ENCODE measurements around the gene FAM180B. TPM values are rescaled to one million over a fixed set of nuclear protein-coding genes. Genes with fewer than 3 reads are reported as not detected.
A peak's percentile ranks its signal among the peaks of the same experiment; 100 is the strongest.

FAM180B gene
- total and polyA plus RNA-seq, 2 of the 13 experiments (the other 11 are each of a cell fraction or from before 2014, with no cell fraction given) = 0.40 to 1.0 TPM

DNA sequence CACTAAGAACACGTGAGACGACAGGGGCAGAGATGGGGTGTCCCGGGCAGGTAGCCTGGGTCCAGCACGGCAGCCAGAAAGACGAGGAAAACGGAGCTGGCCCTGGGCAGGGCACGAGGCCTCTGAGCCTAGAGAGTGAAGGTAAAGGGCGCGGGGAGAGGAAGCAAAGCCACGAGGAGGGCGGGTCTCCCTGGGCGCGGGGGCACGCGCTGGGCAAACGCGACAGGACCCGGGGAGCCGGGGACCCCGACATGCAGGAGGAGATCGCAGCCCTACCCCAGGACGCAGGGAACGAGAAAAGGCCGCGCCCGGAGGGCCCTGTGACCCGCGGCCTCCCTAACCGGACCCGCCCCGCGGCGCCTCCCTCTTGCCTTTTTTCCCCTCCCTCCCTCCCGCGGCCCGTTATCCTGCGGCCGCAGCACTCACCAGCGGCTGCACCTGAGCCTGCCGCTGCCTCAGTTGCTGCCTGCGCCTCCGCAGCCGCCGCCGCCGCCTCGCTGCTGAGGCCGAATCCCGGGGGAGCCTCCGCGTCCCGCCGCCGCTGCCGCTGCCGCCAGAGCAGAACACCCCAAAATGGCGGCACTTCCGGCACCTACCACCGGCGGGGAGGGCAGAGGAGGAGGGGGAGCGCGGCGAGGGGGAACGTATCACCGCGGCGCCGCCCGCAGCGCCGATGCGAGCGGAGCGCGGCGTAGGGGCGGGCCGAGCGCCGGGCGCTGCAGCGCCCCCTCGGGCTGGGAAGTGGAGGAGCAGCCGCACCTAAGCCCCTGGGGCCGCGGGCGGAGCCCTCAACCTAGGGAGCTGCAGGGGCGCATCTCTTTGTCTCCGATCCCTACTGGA, 33.7 kb upstream of the FAM180B start, which contains the start of gene CELF1 (continued):
- TF ChIP-seq, protein P1, sequence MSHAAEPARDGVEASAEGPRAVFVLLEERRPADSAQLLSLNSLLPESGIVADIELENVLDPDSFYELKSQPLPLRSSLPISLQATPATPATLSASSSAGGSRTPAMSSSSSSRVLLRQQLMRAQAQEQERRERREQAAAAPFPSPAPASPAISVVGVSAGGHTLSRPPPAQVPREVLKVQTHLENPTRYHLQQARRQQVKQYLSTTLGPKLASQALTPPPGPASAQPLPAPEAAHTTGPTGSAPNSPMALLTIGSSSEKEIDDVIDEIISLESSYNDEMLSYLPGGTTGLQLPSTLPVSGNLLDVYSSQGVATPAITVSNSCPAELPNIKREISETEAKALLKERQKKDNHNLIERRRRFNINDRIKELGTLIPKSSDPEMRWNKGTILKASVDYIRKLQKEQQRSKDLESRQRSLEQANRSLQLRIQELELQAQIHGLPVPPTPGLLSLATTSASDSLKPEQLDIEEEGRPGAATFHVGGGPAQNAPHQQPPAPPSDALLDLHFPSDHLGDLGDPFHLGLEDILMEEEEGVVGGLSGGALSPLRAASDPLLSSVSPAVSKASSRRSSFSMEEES (CRISPR knock-in tag; IDR thresholded peaks at IDR 0.05) = no peak
- TF ChIP-seq NRL (CRISPR knock-in tag; IDR thresholded peaks at IDR 0.05; ENCODE audit: borderline replicate concordance) (peak; percentile 22; the same call in 1 of the 2 replicates), KMT2B (CRISPR knock-in tag; IDR thresholded peaks at IDR 0.05) (peak; percentile 41; the same call in 1 of the 2 replicates), ERF (CRISPR knock-in tag; IDR thresholded peaks at IDR 0.05) (peak; percentile 42; the same call in 1 of the 2 replicates), ZNF839 (CRISPR knock-in tag; IDR thresholded peaks at IDR 0.05; ENCODE audit: borderline replicate concordance) (0 out of 2 replicates have a peak, but pooled peaks have one; percentile 35), MAZ (IDR thresholded peaks at IDR 0.05; ENCODE audit: borderline replicate concordance, low read depth, low read length) (peak; percentile 100), MAZ (CRISPR knock-in tag; IDR thresholded peaks at IDR 0.05; ENCODE audit: low read depth) (peak; percentile 100), SRSF9 (IDR thresholded peaks at IDR 0.05; ENCODE audit: borderline replicate concordance, insufficient read depth, low read depth, low read length, poor library complexity, severe bottlenecking) (no peak), KDM3A (CRISPR knock-in tag; IDR thresholded peaks at IDR 0.05; ENCODE audit: low read depth) (no peak; the same call in 1 of the 2 replicates), ZNF850 (CRISPR knock-in tag; conservative IDR thresholded peaks at IDR 0.05) (no peak), RARG (CRISPR knock-in tag; IDR thresholded peaks at IDR 0.05; ENCODE audit: low read depth) (no peak), FLYWCH1 (CRISPR knock-in tag; IDR thresholded peaks at IDR 0.05) (0 out of 2 replicates have a peak, but pooled peaks have one; percentile 28), ELF4 (CRISPR knock-in tag; IDR thresholded peaks at IDR 0.05; ENCODE audit: borderline replicate concordance) (no peak), FOXM1 (CRISPR knock-in tag; IDR thresholded peaks at IDR 0.05) (no peak), MEF2D (CRISPR knock-in tag; IDR thresholded peaks at IDR 0.05) (no peak; the same call in none of the 2 replicates), KMT2A (CRISPR knock-in tag; IDR thresholded peaks at IDR 0.05) (peak; percentile 77)
- TF ChIP-seq, protein P2, sequence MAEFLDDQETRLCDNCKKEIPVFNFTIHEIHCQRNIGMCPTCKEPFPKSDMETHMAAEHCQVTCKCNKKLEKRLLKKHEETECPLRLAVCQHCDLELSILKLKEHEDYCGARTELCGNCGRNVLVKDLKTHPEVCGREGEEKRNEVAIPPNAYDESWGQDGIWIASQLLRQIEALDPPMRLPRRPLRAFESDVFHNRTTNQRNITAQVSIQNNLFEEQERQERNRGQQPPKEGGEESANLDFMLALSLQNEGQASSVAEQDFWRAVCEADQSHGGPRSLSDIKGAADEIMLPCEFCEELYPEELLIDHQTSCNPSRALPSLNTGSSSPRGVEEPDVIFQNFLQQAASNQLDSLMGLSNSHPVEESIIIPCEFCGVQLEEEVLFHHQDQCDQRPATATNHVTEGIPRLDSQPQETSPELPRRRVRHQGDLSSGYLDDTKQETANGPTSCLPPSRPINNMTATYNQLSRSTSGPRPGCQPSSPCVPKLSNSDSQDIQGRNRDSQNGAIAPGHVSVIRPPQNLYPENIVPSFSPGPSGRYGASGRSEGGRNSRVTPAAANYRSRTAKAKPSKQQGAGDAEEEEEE (CRISPR knock-in tag; IDR thresholded peaks at IDR 0.05; ENCODE audit: borderline replicate concordance) = no peak
- TF ChIP-seq, protein P3, sequence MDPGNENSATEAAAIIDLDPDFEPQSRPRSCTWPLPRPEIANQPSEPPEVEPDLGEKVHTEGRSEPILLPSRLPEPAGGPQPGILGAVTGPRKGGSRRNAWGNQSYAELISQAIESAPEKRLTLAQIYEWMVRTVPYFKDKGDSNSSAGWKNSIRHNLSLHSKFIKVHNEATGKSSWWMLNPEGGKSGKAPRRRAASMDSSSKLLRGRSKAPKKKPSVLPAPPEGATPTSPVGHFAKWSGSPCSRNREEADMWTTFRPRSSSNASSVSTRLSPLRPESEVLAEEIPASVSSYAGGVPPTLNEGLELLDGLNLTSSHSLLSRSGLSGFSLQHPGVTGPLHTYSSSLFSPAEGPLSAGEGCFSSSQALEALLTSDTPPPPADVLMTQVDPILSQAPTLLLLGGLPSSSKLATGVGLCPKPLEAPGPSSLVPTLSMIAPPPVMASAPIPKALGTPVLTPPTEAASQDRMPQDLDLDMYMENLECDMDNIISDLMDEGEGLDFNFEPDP (CRISPR knock-in tag; conservative IDR thresholded peaks at IDR 0.05) = 0 out of 2 replicates have a peak, but pooled peaks have one; percentile 92
- TF ChIP-seq, protein P4, sequence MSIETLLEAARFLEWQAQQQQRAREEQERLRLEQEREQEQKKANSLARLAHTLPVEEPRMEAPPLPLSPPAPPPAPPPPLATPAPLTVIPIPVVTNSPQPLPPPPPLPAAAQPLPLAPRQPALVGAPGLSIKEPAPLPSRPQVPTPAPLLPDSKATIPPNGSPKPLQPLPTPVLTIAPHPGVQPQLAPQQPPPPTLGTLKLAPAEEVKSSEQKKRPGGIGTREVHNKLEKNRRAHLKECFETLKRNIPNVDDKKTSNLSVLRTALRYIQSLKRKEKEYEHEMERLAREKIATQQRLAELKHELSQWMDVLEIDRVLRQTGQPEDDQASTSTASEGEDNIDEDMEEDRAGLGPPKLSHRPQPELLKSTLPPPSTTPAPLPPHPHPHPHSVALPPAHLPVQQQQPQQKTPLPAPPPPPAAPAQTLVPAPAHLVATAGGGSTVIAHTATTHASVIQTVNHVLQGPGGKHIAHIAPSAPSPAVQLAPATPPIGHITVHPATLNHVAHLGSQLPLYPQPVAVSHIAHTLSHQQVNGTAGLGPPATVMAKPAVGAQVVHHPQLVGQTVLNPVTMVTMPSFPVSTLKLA (IDR thresholded peaks at IDR 0.05) = 0 out of 2 replicates have a peak, but pooled peaks have one; percentile 7
- TF ChIP-seq, protein P5, sequence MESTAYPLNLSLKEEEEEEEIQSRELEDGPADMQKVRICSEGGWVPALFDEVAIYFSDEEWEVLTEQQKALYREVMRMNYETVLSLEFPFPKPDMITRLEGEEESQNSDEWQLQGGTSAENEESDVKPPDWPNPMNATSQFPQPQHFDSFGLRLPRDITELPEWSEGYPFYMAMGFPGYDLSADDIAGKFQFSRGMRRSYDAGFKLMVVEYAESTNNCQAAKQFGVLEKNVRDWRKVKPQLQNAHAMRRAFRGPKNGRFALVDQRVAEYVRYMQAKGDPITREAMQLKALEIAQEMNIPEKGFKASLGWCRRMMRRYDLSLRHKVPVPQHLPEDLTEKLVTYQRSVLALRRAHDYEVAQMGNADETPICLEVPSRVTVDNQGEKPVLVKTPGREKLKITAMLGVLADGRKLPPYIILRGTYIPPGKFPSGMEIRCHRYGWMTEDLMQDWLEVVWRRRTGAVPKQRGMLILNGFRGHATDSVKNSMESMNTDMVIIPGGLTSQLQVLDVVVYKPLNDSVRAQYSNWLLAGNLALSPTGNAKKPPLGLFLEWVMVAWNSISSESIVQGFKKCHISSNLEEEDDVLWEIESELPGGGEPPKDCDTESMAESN (CRISPR knock-in tag; conservative IDR thresholded peaks at IDR 0.05) = peak; percentile 36; the same call in 1 of the 2 replicates
